NCI-H345 treated with DMSO at 0.1 percent for 48 hours (cell line): ENCODE results near the gene NOP10.
A peak's percentile ranks its signal among the peaks of the same experiment; 100 is the strongest.
"Not testable (repeated sequence)": the region's sequence is repeated elsewhere in the genome, so short reads cannot be mapped to it uniquely, and the experiment has no call there.

Source experiments
- DNase-seq: peaks from one replicate; lab custom pipeline; 2025; ENCODE audit not compliant: unreplicated experiment; lab: John Stamatoyannopoulos, UW

The NOP10 gene

GRCh38 chr15:34342737-34343575 is at the start of gene NOP10, which contains the start of gene NUTM1:
Gene NOP10, minus strand, starts transcription at chr15:34343136. Its CDS starts 63 bp downstream, at chr15:34343073.
Gene NUTM1, plus strand, starts transcription at chr15:34343315. Its CDS starts 382 bp downstream, at chr15:34343697.
- peak; percentile 70 for DNase-seq

- not testable (repeated sequence) for DNase-seq
These were observed 46.7 kb upstream of the NOP10 start for GRCh38 chr15:34389594-34390086.

DNA sequence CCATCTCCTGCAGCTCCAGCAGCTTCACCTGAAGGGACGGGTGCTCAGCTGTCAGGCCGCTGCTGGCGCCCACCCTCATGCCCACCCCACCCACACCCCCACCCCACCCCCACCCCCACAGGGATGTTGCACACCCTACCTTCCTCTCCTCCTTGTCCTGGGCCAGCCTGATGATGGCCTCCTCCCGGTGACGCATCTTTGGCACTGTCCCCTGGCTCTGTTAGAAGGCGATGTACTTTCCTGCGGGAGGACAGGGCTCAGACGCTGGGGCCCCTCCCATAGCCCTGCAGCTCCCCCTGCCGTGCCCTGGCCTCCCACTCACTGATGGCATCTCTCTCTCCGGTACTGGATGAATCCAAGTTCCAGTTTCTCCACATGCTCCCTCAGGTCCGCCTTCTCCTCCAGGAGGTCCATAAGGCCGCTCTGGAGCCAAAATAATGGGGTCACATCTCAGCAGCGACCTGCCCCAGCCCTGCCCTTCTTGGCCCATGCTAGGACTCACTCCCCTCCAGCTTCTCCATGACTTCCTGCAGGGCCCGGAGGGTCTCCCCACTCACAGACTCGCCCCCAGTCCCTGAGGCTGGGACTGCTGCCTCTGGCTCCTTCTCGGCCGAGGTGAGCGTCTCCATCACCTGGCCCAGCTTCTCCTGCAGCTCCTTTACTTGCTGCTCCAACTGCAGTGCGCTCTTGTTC is 39.0 kb upstream of the NOP10 start:
- not testable (repeated sequence) for DNase-seq

- DNase-seq: not testable (repeated sequence)
These were observed 37.6 kb upstream of the NOP10 start for GRCh38 chr15:34380491-34380890.

DNA sequence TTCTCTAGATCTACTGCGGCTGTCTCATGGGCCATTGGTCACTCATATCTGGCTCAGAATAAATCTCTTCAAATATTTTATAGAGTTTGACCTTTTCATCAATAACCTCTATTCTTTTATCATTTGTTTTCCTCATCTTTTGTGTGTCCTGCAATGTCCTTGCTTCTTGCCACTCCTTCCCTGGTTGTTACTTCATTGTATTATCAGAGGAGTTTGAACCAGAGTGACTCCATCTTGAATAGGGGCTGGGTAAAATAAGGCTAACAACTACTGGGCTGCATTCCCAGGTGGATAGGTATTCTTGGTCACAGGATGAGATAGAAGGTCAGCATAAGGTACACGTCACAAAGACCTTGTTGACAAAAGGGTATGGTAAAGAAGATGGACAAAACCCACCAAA is 33.9 kb upstream of the NOP10 start:
- no peak for DNase-seq

- DNase-seq: not testable (repeated sequence)
These were observed 32.6 kb upstream of the NOP10 start for GRCh38 chr15:34375541-34375940.

- DNase-seq: no peak
These were observed 31.9 kb upstream of the NOP10 start for GRCh38 chr15:34374816-34375215.

- DNase-seq: no peak
These were observed 31.0 kb upstream of the NOP10 start for GRCh38 chr15:34373951-34374350.

- no peak for DNase-seq
These were observed 27.7 kb upstream of the NOP10 start for GRCh38 chr15:34370643-34371042.

GRCh38 chr15:34370129-34370528 is 27.2 kb upstream of the NOP10 start:
- DNase-seq: no peak

DNA sequence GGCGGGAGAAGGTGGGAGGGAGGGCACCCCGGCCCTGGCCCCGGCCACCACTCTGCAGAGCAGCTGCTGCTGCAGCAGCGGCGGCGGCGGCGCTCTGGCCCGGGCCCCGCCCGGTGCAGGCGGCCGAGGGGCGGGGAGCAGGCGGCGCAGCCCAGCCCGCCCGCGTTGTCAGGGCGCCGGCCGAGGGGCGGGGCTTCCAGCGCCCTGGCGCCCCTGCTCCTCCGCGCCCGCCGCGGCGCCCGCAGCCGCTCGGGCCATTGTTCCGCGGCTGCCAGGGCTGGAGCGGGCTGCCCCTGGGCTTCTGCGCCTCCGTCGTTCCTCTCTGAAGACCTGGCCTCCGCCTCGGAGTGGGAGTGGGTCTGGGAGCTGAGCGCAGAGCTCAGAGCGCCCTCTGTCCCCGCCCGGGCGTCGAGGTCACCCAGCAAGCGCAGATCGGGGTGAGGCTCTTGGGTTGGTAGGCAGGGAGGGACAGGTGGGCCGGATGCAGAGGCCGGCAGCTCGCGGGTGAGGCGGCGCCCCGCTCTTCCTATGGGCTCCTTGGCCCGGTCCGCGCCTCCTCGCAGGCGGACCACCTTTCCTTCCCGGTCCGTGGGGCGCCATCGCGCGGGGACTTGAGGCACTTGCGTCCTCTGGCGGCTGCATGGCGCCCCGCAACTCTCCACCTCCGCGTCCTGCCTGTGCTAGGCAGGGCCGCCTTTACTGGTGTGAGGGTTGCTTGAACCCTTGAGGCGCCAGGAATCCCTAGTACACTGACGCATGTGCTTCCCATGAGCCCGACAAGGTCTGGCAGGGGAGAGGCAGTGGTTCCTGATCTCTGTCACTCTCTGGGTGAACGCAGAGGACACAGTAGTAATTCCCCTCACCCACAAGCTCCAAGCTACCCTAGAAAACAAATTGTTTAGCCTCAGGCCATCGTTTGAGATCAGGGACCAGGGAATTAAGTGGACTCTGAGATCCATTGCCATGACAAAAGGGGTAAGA is 24.5 kb upstream of the NOP10 start, which contains the start of gene LPCAT4:
Gene LPCAT4, minus strand, starts transcription at position 96 of the 981 bp plus-strand sequence. CDS start 96 bp downstream, outside the sequence.
- DNase-seq: peak; percentile 59

GRCh38 chr15:34366271-34367065 is 23.5 kb upstream of the NOP10 start:
- peak; percentile 23 for DNase-seq

DNA sequence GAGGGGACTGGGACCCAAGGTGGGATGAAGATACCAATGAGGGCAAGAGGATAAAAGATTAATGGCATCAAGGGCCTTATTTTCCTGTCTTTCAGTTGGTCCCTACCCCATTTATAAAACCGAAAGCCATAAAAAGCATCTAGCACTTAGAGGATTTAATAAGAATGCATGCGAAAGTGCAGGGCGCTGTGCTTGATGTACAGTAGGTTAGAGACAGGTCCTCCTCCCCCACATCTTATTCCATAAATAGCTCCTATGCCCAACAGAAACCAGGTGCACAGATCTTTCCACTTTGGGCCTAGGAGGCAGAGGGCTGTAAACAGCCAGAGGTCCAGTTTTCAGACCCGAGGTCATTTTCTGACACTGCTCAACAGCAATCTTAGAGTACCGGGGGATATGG is 22.9 kb upstream of the NOP10 start:
- no peak for DNase-seq

GRCh38 chr15:34365091-34365825 is 22.3 kb upstream of the NOP10 start:
- no peak for DNase-seq

DNA sequence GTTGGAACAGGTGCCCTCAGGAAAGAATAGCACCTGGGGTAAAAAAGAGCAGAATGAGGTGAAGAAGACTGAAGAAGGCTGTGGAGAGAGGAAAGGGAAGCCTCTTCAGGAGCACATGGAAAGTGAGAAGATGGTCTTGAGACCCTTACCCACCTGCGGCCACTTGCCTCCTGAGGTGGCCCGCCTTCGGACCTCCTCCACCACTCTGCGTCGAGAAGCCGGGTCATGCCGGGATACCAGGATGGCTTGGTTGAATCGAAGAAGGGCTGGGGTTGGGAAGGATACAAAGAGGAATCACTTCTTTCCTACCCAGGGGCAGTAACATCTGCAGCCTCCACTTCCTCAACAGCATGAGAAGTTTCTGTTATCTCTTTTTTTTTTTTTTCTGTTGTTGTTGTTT is 21.1 kb upstream of the NOP10 start:
- DNase-seq: no peak

DNA sequence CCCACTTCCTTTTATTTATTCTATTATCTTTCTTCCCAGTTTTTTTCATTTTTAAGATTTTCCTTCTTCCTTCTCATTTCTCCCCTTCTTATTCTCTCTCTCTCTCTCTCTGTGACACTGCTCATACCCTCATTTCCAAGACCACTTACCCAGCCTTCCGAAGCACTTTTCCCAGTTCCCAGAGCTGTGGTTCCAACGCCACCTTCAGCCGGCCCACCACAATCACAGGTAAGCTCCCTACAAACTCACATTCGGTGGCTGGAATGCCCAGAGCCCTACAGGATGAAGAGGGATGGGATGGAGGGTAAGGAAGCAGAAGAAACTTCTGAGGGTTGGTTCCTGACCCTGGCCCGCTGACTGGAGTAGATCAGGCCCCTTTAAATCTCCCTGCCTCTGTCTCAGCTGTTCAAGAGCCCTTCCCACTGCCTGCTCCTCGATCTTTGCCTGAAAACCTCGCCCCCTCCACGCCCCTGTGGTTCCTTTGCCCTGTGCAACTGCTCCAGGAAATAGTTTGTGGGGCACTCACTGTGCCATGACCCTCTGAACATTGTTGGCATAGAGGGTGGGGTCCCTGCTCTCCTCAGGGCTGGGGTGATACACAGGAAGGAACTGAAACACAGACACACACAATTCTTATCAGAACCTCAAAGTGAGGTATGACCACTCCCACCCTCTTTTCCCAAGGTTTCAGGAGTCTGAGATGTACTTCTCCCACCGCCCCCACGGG is 19.3 kb upstream of the NOP10 start:
- no peak for DNase-seq

- no peak for DNase-seq
These were observed 18.3 kb upstream of the NOP10 start for GRCh38 chr15:34361278-34361677.

- DNase-seq: no peak
These were observed 17.4 kb upstream of the NOP10 start for GRCh38 chr15:34360298-34360697.
